Measurements from ENCODE around the gene CFAP65. TPM values are rescaled to one million over a fixed set of nuclear protein-coding genes. Genes with fewer than 3 reads are reported as not detected.

The CFAP65 gene
- total RNA-seq, 2 experiments from 2014 or later, result not detected

DNA sequence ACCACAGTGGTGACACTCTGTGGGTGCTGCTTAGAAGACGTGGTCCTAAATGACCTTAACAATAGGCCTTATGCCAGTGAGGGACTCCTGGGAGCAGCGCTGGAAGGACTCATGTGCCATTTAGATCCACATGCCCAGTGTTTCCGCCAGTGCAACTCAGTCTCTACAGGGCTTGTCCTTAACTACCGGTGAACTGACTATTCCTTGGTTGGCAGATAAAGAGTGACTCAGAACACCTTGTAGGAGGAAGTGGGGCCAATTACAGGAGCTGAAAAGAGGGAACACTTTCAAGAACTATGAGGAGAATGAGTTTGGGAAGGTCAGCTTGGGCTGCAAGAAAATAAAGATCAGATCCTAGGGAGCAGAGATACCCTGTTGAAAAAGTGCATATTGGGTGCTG is 83.6 kb downstream of the CFAP65 start:
- Mint-ChIP-seq H3K27ac (no peak overlapping the region), H3K4me3 (no peak overlapping the region), H3K27me3 (peaks cover 88% of the 10 kb centered on the region), H3K36me3 (ENCODE audit: low read depth) (no peaks in the 10 kb centered on the region), H3K9me3 (no peaks in the 10 kb centered on the region), H3K4me1 (ENCODE audit: low read depth) (peaks cover 7% of the 10 kb centered on the region)
- H3K36me3 ChIP-seq (ENCODE audit: insufficient read depth, low read length), result no peaks in the 10 kb centered on the region
- no peak for ATAC-seq (ENCODE audit: poor library complexity)
- H3K27me3 ChIP-seq (ENCODE audit: control insufficient read depth in 1 of 2, insufficient read depth in 2 of 2, low read length in 2 of 2), result peaks cover 47 to 73% of the 10 kb centered on the region in 2 experiments
- TF ChIP-seq, protein P1, sequence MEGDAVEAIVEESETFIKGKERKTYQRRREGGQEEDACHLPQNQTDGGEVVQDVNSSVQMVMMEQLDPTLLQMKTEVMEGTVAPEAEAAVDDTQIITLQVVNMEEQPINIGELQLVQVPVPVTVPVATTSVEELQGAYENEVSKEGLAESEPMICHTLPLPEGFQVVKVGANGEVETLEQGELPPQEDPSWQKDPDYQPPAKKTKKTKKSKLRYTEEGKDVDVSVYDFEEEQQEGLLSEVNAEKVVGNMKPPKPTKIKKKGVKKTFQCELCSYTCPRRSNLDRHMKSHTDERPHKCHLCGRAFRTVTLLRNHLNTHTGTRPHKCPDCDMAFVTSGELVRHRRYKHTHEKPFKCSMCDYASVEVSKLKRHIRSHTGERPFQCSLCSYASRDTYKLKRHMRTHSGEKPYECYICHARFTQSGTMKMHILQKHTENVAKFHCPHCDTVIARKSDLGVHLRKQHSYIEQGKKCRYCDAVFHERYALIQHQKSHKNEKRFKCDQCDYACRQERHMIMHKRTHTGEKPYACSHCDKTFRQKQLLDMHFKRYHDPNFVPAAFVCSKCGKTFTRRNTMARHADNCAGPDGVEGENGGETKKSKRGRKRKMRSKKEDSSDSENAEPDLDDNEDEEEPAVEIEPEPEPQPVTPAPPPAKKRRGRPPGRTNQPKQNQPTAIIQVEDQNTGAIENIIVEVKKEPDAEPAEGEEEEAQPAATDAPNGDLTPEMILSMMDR (IDR thresholded peaks at IDR 0.05), result no peak
- POLR2A ChIA-PET, result interaction anchor here (0.6 kb wide), 1 partner anchor 12 kb away, joined by 3 read pairs; no protein-coding TSS in a partner anchor
- H3K27ac ChIP-seq (ENCODE audit: low read depth in 1 of 2, low read length in 2 of 2), result no peak overlapping the region
- intact Hi-C loops (cut with DNase I, micrococcal nuclease), result no loop called here
- H3K9me3 ChIP-seq (ENCODE audit: control insufficient read depth in 1 of 2, insufficient read depth in 1 of 2, low read length in 2 of 2), result peaks cover 0 to 24% of the 10 kb centered on the region in 2 experiments
- peaks cover 26% of the 10 kb centered on the region for H3K4me1 ChIP-seq (ENCODE audit: insufficient read depth, low read length)
- CTCF ChIA-PET, result interaction anchor here (0.8 kb wide), 1 partner anchor 889 kb away, joined by 3 read pairs; the partner anchor contains the start of gene RUFY4
- H3K4me3 ChIP-seq (ENCODE audit: low read length), result no peak overlapping the region
- no peak for DNase-seq

DNA sequence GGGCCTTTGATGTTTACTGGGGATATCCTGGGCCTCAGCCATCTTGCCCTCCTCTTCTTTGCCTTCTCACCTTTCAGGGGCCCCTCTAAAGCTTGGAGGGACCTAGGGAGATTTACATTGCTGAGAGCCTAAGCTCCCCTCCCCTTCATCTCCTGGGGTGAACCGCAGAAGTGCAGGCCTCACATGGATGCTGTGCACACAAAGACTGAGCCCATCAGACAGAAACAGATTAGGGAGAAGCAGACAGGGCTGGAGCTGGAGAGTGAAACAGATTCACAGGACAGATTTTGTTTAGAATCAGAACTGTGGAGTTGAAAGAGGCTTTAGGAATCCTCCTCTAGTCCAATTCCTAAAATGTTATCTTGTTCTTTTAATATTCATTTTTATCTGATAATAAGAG is 85.3 kb downstream of the CFAP65 start:
- POLR2A ChIA-PET, result no interaction called here
- Histone ChIP-seq H3K9me3 (ENCODE audit: control insufficient read depth in 1 of 2, insufficient read depth in 1 of 2, low read length in 2 of 2) (peaks cover 0 to 12% of the 10 kb centered on the region in 2 experiments), H3K4me3 (ENCODE audit: low read length) (no peak overlapping the region), H3K4me1 (ENCODE audit: insufficient read depth, low read length) (peaks cover 18% of the 10 kb centered on the region), H3K36me3 (ENCODE audit: insufficient read depth, low read length) (no peaks in the 10 kb centered on the region), H3K27ac (ENCODE audit: low read depth in 1 of 2, low read length in 2 of 2) (no peak overlapping the region), H3K27me3 (ENCODE audit: control insufficient read depth in 1 of 2, insufficient read depth in 2 of 2, low read length in 2 of 2) (peaks cover 32 to 56% of the 10 kb centered on the region in 2 experiments)
- Mint-ChIP-seq H3K36me3 (ENCODE audit: low read depth) (no peaks in the 10 kb centered on the region), H3K4me1 (ENCODE audit: low read depth) (peaks cover 2% of the 10 kb centered on the region), H3K27me3 (peaks cover 86% of the 10 kb centered on the region), H3K27ac (no peak overlapping the region), H3K4me3 (no peak overlapping the region), H3K9me3 (no peaks in the 10 kb centered on the region)
- CTCF ChIA-PET, result no interaction called here
- intact Hi-C loops (cut with DNase I, micrococcal nuclease), result no loop called here
- TF ChIP-seq, protein P1 (IDR thresholded peaks at IDR 0.05), result no peak
- no peak for ATAC-seq (ENCODE audit: poor library complexity)
- DNase-seq, result no peak

- Histone ChIP-seq H3K36me3 (ENCODE audit: insufficient read depth, low read length) (no peaks in the 10 kb centered on the region), H3K27me3 (ENCODE audit: control insufficient read depth in 1 of 2, insufficient read depth in 2 of 2, low read length in 2 of 2) (peaks cover 36 to 54% of the 10 kb centered on the region in 2 experiments), H3K27ac (ENCODE audit: low read depth in 1 of 2, low read length in 2 of 2) (no peak overlapping the region), H3K4me3 (ENCODE audit: low read length) (no peak overlapping the region), H3K4me1 (ENCODE audit: insufficient read depth, low read length) (peaks cover 7% of the 10 kb centered on the region), H3K9me3 (ENCODE audit: control insufficient read depth in 1 of 2, insufficient read depth in 1 of 2, low read length in 2 of 2) (peaks cover 0 to 5% of the 10 kb centered on the region in 2 experiments)
- Mint-ChIP-seq H3K36me3 (ENCODE audit: low read depth) (no peaks in the 10 kb centered on the region), H3K9me3 (no peaks in the 10 kb centered on the region), H3K4me3 (no peak overlapping the region), H3K27ac (no peak overlapping the region), H3K27me3 (peaks cover 92% of the 10 kb centered on the region), H3K4me1 (ENCODE audit: low read depth) (no peaks in the 10 kb centered on the region)
- ChIA-PET CTCF (no interaction called here), POLR2A (no interaction called here)
- intact Hi-C loops (cut with DNase I, micrococcal nuclease), result no loop called here
- ATAC-seq (ENCODE audit: poor library complexity) (no peak), DNase-seq (no peak)
- TF ChIP-seq, protein P1 (IDR thresholded peaks at IDR 0.05), result no peak
Observed at GRCh38 chr2:218954541-218955300, 86.6 kb downstream of the CFAP65 start.
